ENCODE results near the gene RAB11A. TPM values are rescaled to one million over a fixed set of nuclear protein-coding genes. Genes with fewer than 3 reads are reported as not detected.

The RAB11A gene
- total RNA-seq, 1 experiment from 2014 or later: 263 TPM

DNA sequence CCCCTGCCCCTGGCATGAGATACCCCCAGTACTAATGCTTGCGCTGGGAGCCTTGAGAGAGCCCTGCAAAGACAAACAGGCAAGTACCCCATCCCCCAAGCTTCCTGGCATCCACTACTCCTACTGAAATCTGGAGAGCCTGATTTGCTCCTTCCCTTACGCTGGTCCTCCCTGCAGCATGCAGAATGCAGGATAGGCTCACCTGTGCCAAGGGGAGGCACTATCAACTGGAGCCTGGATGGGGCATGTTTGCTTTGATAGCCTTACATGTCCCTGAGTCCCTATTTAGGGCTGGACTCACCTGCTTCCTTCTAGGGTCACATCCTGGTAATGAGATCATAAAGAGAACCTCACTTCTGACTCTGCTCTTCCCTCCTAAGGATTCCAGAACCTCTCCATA lies 42.9 kb downstream of the RAB11A start:
- BruUV-seq (replicated peaks): no TSS peak
- Histone ChIP-seq H3K27me3 (ENCODE audit: control insufficient read depth, insufficient read depth, low read length) (no peaks in the 10 kb centered on the region), H3K27ac (ENCODE audit: low read length) (no peak overlapping the region), H3K9me3 (ENCODE audit: control insufficient read depth, insufficient read depth, low read depth, low read length) (no peaks in the 10 kb centered on the region), H3K36me3 (ENCODE audit: control insufficient read depth, insufficient read depth, low read length) (peaks cover 4% of the 10 kb centered on the region; the same call in 1 of the 2 replicates), H3K4me3 (ENCODE audit: low read depth in 2 of 2, low read length in 2 of 2) (no peak overlapping the region), H3K4me1 (ENCODE audit: control insufficient read depth, insufficient read depth, low read length) (no peaks in the 10 kb centered on the region)
- no peak for TF ChIP-seq SIN3A (IDR thresholded peaks at IDR 0.05; ENCODE audit: borderline replicate concordance, insufficient read depth, low read depth, low read length)
- TF ChIP-seq, protein P1, sequence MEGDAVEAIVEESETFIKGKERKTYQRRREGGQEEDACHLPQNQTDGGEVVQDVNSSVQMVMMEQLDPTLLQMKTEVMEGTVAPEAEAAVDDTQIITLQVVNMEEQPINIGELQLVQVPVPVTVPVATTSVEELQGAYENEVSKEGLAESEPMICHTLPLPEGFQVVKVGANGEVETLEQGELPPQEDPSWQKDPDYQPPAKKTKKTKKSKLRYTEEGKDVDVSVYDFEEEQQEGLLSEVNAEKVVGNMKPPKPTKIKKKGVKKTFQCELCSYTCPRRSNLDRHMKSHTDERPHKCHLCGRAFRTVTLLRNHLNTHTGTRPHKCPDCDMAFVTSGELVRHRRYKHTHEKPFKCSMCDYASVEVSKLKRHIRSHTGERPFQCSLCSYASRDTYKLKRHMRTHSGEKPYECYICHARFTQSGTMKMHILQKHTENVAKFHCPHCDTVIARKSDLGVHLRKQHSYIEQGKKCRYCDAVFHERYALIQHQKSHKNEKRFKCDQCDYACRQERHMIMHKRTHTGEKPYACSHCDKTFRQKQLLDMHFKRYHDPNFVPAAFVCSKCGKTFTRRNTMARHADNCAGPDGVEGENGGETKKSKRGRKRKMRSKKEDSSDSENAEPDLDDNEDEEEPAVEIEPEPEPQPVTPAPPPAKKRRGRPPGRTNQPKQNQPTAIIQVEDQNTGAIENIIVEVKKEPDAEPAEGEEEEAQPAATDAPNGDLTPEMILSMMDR (IDR thresholded peaks at IDR 0.05): no peak
- no peak for TF ChIP-seq TCF7L2 (IDR thresholded peaks at IDR 0.05; ENCODE audit: low read depth, low read length)
- TF ChIP-seq REST (IDR thresholded peaks at IDR 0.05; ENCODE audit: insufficient read depth in 1 of 2, low read depth in 2 of 2, low read length in 1 of 2): no peak
- intact Hi-C loops (cut with micrococcal nuclease; ENCODE audit: unreplicated experiment) (no loop called here), in situ Hi-C loops (cut with HindIII; ENCODE audit: low pct_unique_long_range_greater_than_20kb, low sequenced_read_pairs) (no loop called here)
- ChIA-PET POLR2A (no interaction called here), CTCF (no interaction called here)
- no peak for DNase-seq (ENCODE audit: low read depth, low spot score)
- ATAC-seq: no peak

DNA sequence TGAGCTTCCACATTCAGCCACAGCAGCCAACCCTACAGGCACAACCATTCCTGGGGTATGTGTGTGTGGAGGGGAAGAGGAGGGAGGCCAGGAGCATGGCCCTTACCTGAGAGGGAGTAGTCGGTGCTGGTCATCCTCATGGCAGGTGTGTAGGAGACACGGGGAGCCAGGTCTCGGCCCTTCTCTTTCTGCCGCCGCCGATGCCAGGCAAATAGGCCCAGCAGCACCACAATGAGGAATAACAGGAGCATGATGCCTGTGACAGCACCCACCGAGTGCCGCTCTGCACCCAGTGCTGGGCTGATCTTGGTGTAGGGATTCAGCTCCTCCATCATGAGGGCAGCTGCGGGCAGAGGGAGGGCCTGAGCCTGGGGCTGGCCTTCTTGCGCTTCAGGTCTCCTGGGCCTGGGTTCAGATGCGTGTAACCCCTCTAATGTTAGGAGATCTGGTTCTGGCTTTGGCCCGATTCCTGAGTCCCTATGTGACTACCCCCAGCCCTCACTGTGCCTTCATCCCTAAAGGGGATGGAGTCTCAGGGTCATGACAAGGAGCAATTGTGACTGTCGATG lies 44.4 kb downstream of the RAB11A start:
- intact Hi-C loops (cut with micrococcal nuclease; ENCODE audit: unreplicated experiment) (no loop called here), in situ Hi-C loops (cut with HindIII; ENCODE audit: low pct_unique_long_range_greater_than_20kb, low sequenced_read_pairs) (no loop called here)
- no peaks in the 10 kb centered on the region for H3K4me1 ChIP-seq (ENCODE audit: control insufficient read depth, insufficient read depth, low read length)
- H3K27me3 ChIP-seq (ENCODE audit: control insufficient read depth, insufficient read depth, low read length): no peaks in the 10 kb centered on the region
- H3K4me3 ChIP-seq (ENCODE audit: low read depth in 2 of 2, low read length in 2 of 2): no peak overlapping the region
- no peaks in the 10 kb centered on the region for H3K9me3 ChIP-seq (ENCODE audit: control insufficient read depth, insufficient read depth, low read depth, low read length)
- ATAC-seq: no peak
- ChIA-PET POLR2A (no interaction called here), CTCF (interaction anchor here (0.6 kb wide), 2 partner anchors 141 to 513 kb away, joined by 3 read pairs; no protein-coding TSS in a partner anchor)
- peaks cover 4% of the 10 kb centered on the region; the same call in 1 of the 2 replicates for H3K36me3 ChIP-seq (ENCODE audit: control insufficient read depth, insufficient read depth, low read length)
- no peak overlapping the region for H3K27ac ChIP-seq (ENCODE audit: low read length)
- no TSS peak for BruUV-seq (replicated peaks)
- TF ChIP-seq SIN3A (IDR thresholded peaks at IDR 0.05; ENCODE audit: borderline replicate concordance, insufficient read depth, low read depth, low read length): no peak
- TF ChIP-seq REST (IDR thresholded peaks at IDR 0.05; ENCODE audit: insufficient read depth in 1 of 2, low read depth in 2 of 2, low read length in 1 of 2): no peak
- TF ChIP-seq POLR2AphosphoS5 (IDR thresholded peaks at IDR 0.05; ENCODE audit: low read depth, low read length): no peak
- TF ChIP-seq, protein P1 (IDR thresholded peaks at IDR 0.05): no peak
- no peak for TF ChIP-seq TCF7L2 (IDR thresholded peaks at IDR 0.05; ENCODE audit: low read depth, low read length)
- no peak for DNase-seq (ENCODE audit: low read depth, low spot score)

All from Panc1 (cell line).